ENCODE measurements around the gene PLIN3. TPM values are rescaled to one million over a fixed set of nuclear protein-coding genes. Genes with fewer than 3 reads are reported as not detected.
A peak's percentile ranks its signal among the peaks of the same experiment; 100 is the strongest.
"Not testable (repeated sequence)": the region's sequence is repeated elsewhere in the genome, so short reads cannot be mapped to it uniquely, and the experiment has no call there.

The PLIN3 gene
- total RNA-seq, 2 donors from 2014 or later = 61.3 to 76.5 TPM

DNA sequence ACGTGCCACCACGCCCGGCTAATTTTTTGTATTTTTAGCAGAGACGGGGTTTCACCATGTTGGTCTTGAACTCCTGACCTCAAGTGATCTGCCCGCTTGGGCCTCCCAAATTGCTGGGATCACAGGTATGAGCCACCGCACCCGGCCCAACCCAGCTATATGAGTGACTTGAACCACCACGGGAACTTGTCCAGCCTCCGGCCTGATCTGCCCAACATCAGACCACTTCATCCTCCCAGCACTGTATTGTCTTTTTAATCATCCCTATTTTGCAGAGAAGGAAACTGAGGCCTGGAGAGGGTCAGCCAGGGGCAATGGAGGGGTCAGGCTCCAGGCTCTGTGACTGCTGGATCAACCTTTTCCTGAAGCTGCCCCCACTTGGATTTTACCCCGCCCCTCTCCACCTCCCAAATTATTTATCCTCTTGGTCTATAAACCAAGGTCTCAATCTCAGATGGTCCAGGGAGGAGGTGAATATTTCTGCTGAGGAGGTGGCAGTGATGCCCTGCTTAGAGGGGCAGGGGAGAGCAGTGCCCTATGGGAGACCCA, 893 bp upstream of the PLIN3 start:
- intact Hi-C loops (cut with DNase I) = no loop called here
- no peak overlapping the region for H3K4me3 ChIP-seq
- no peak for TF ChIP-seq POLR2AphosphoS5 (IDR thresholded peaks at IDR 0.05)
- TF ChIP-seq, protein P1, sequence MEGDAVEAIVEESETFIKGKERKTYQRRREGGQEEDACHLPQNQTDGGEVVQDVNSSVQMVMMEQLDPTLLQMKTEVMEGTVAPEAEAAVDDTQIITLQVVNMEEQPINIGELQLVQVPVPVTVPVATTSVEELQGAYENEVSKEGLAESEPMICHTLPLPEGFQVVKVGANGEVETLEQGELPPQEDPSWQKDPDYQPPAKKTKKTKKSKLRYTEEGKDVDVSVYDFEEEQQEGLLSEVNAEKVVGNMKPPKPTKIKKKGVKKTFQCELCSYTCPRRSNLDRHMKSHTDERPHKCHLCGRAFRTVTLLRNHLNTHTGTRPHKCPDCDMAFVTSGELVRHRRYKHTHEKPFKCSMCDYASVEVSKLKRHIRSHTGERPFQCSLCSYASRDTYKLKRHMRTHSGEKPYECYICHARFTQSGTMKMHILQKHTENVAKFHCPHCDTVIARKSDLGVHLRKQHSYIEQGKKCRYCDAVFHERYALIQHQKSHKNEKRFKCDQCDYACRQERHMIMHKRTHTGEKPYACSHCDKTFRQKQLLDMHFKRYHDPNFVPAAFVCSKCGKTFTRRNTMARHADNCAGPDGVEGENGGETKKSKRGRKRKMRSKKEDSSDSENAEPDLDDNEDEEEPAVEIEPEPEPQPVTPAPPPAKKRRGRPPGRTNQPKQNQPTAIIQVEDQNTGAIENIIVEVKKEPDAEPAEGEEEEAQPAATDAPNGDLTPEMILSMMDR (IDR thresholded peaks at IDR 0.05) = no peak
- no peak for TF ChIP-seq POLR2A (IDR thresholded peaks at IDR 0.05)
- no peak for DNase-seq (ENCODE audit: low spot score)
- H3K27me3 ChIP-seq (replicated peaks; ENCODE audit: insufficient read depth) = no peaks in the 10 kb centered on the region
- no peaks in the 10 kb centered on the region for H3K4me1 ChIP-seq (replicated peaks)
- no peaks in the 10 kb centered on the region for H3K36me3 ChIP-seq
- 74% methylated on average over 10 of the region's 10 CpGs for WGBS
- H3K27ac ChIP-seq = peak overlapping the region in 1 of 2 donors; percentile 88
- H3K9me3 ChIP-seq = no peaks in the 10 kb centered on the region

DNA sequence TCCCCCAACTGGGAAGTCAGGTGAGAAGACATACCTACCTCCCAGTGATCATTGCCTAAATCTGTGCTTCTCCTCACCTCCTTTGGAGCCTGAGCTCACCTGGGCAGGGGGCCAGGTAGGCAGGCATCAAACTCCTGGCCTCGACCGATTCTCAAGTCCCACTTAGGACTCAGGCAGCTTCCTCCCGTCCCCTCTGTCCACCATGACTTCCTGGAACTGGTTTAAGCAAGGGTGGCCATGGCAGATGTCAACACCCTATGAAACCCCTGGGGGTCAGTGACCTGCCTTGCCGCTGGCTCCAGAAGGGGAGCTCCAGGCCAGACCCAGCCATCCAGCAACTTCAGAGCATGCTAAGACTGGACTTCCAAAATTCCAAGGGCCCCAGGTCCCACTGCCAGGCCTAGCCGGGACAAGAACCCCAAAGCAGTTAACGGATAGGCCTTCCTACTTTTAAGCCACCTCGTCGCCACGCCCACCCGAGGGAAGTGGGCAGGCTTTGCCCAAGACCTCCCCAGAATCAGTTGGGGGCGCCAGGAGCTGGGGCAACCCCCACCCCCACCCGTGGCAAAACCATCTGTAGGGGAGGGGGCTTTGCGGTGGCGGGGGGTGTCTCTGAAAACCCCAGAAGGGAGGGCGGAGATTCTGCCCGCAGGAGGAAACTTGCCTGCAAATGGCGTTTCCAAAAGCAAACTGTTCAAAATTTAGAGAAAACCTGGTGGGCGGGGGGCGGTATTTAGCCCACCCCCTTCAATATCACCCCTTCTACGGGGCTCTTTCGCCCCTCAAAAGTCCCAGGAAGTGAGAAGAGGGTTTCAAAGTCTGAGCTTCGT, 657 bp downstream of the PLIN3 start:
- H3K27ac ChIP-seq = peak overlapping the region; percentile 83 to 88
- peak overlapping the region; percentile 67 to 72 for H3K4me3 ChIP-seq
- WGBS = under 1% methylated on average over 22 of the region's 22 CpGs
- peak; percentile 35 for DNase-seq (ENCODE audit: low spot score)
- intact Hi-C loops (cut with DNase I) = no loop called here
- no peaks in the 10 kb centered on the region for H3K36me3 ChIP-seq
- no peaks in the 10 kb centered on the region for H3K27me3 ChIP-seq (replicated peaks; ENCODE audit: insufficient read depth)
- TF ChIP-seq POLR2A (IDR thresholded peaks at IDR 0.05) (no peak), POLR2AphosphoS5 (IDR thresholded peaks at IDR 0.05) (no peak)
- TF ChIP-seq, protein P1 (IDR thresholded peaks at IDR 0.05) = no peak
- no peaks in the 10 kb centered on the region for H3K4me1 ChIP-seq (replicated peaks)
- no peaks in the 10 kb centered on the region for H3K9me3 ChIP-seq

DNA sequence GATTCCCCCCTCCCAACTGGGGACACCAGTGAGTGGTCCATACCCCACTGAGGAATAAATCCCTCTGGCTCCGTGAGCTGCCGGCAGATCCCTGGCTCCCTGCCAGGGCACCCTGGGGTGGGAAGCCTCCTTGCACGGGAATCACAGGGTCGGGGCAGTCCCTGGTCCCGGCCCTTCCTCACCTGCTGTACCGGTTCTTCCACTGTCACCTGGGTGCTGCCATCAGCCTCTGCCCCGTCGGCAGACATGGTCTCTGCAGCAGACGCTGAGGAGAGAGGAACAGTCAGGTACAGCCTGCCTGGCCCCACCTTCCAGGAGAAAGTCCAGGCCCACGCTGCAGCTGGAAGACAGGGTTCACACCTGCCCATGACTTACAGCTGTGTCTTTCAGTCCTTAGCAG, 6.3 kb downstream of the PLIN3 start:
- Histone ChIP-seq H3K9me3 (no peaks in the 10 kb centered on the region), H3K36me3 (peaks cover 3 to 10% of the 10 kb centered on the region in 2 donors), H3K27me3 (replicated peaks; ENCODE audit: insufficient read depth) (no peaks in the 10 kb centered on the region), H3K27ac (peak overlapping the region in 1 of 2 donors; percentile 33), H3K4me3 (no peak overlapping the region), H3K4me1 (replicated peaks) (no peaks in the 10 kb centered on the region)
- TF ChIP-seq POLR2A (IDR thresholded peaks at IDR 0.05) (no peak), POLR2AphosphoS5 (IDR thresholded peaks at IDR 0.05) (peak; percentile 85)
- TF ChIP-seq, protein P1 (IDR thresholded peaks at IDR 0.05) = peak in 1 of 4 experiments; percentile 11
- intact Hi-C loops (cut with DNase I) = no loop called here
- DNase-seq (ENCODE audit: low spot score) = peak; percentile 82
- WGBS = 40% methylated on average over 9 of the region's 10 CpGs

DNA sequence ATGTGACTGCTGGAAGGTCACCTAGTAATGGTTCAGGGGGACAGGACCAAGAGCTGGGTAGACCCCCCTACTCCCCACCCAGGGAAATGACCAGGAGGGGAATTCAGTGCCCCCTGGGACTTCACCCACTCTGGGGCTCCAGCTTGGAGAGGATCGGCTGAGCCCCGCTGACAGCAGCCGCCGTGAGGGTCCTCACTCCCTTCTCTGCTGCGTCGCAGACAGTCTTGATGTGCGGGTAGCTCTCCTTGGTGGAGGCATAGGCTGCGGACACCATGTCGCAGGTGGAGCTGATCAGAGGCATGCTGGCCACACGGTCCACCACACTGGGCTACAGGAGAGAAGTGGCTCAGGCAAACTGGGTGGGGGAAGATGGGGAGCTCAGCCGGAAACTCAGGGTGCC, 7.8 kb downstream of the PLIN3 start:
- Histone ChIP-seq H3K27ac (no peak overlapping the region), H3K36me3 (peaks cover 3 to 10% of the 10 kb centered on the region in 2 donors), H3K4me1 (replicated peaks) (no peaks in the 10 kb centered on the region), H3K4me3 (no peak overlapping the region), H3K27me3 (replicated peaks; ENCODE audit: insufficient read depth) (no peaks in the 10 kb centered on the region), H3K9me3 (no peaks in the 10 kb centered on the region)
- TF ChIP-seq, protein P1 (IDR thresholded peaks at IDR 0.05) = no peak
- no peak for TF ChIP-seq POLR2AphosphoS5 (IDR thresholded peaks at IDR 0.05)
- no peak for TF ChIP-seq POLR2A (IDR thresholded peaks at IDR 0.05)
- DNase-seq (ENCODE audit: low spot score) = no peak
- 95% methylated on average over 11 of the region's 11 CpGs for WGBS
- intact Hi-C loops (cut with DNase I) = no loop called here

DNA sequence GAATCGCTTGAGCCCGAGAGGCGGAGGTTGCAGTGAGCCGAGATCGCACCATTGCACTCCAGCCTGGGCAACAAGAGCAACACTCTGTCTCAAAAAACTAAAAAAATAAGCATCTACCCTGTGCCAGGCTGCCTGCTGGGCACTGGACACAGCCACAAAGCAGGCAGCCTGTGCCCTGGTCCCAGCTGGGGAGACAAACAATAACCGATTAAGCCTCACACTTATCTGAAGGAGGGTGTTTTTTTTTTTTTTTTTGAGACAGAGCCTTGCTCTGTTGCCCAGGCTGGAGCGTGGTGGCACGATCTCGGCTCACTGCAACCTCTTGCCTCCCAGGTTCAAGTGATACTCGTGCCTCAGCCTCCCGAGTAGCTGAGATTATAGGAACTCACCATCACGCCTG, 11.0 kb downstream of the PLIN3 start:
- H3K27me3 ChIP-seq (replicated peaks; ENCODE audit: insufficient read depth); H3K27ac ChIP-seq; DNase-seq (ENCODE audit: low spot score); intact Hi-C loops (cut with DNase I); H3K4me1 ChIP-seq (replicated peaks); H3K4me3 ChIP-seq; H3K36me3 ChIP-seq; H3K9me3 ChIP-seq: not testable (repeated sequence)
- 95% methylated on average over 12 of the region's 12 CpGs for WGBS

DNA sequence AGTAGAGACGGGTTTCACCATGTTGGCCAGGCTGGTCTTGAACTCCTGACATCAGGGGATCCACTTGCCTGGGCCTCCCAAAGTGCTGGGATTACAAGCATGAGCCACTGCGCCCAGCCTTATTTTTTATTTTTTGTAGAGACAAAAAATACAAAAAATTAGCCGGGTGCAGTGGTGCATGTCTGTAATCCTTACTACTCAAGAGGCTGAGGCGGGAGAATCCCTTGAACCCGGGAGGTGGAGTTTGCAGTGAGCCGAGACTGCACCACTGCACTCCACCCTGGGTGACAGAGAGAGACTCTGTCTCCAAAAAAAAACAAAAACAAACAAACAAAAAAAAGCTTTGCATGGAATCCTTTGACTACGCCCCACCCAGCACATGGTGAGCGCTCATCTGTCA, 14.0 kb downstream of the PLIN3 start:
- WGBS = 92% methylated on average over 8 of the region's 8 CpGs
- H3K36me3 ChIP-seq; H3K4me3 ChIP-seq; intact Hi-C loops (cut with DNase I); H3K4me1 ChIP-seq (replicated peaks); DNase-seq (ENCODE audit: low spot score); H3K9me3 ChIP-seq; H3K27ac ChIP-seq; H3K27me3 ChIP-seq (replicated peaks; ENCODE audit: insufficient read depth): not testable (repeated sequence)

Measured in prostate gland (tissue), 2 donors.